Lower lobe of right lung (tissue), 2 donors: ENCODE data around the gene MYH15. TPM values are rescaled to one million over a fixed set of nuclear protein-coding genes. Genes with fewer than 3 reads are reported as not detected.

Experiments used
- ATAC-seq, 2 donors: fragments of 200-7000 bp; cut with Tn5 transposase; one replicate each; pipeline ENCODE4 v1.9.1; 2020 to 2022; ENCODE audit warnings: mild to moderate bottlenecking in 2 of 2, moderate library complexity in 2 of 2
- DNase-seq: peaks from one replicate; pipeline ENCODE4 v3.0.0-alpha.2; 2020
- H3K27ac ChIP-seq: fragments of 200-600 bp; one replicate; pipeline ENCODE4 v1.8.0; 2022
- H3K27me3 ChIP-seq: fragments of 200-600 bp; one replicate; pipeline ENCODE4 v1.8.0; 2022; ENCODE audit warnings: low read depth
- H3K36me3 ChIP-seq: fragments of 200-600 bp; one replicate; pipeline ENCODE4 v1.8.0; 2022; ENCODE audit warnings: mild to moderate bottlenecking
- H3K4me1 ChIP-seq: fragments of 200-600 bp; one replicate; pipeline ENCODE4 v1.8.0; 2022
- H3K4me3 ChIP-seq: fragments of 200-600 bp; one replicate; pipeline ENCODE4 v1.8.0; 2022; ENCODE audit warnings: mild to moderate bottlenecking
- H3K9me3 ChIP-seq: fragments of 200-600 bp; one replicate; pipeline ENCODE4 v1.8.0; 2022
- CTCF ChIP-seq: fragments of 200-600 bp; IDR thresholded peaks from one replicate; pipeline ENCODE4 v1.8.0; 2022; ENCODE audit warnings: antibody characterized with exemption, mild to moderate bottlenecking
- intact Hi-C: fragments of 100-400 bp; cut with DNase I; formaldehyde crosslinking; loops from one replicate; pipeline ENCODE4 v1.11.0; 2022
- total RNA-seq: library from RNA; stranded (reverse); fragmentation: NEBNext Ultra II Directional; extraction: Animal tissue kit (Norgen Biotek cat#: 25700); gene quantifications from one replicate; pipeline ENCODE4 v1.2.1, GENCODE V29; 2021
- donor health status: DM: no; HTN: yes; CAD: no; lungs with severe emphysema.

Gene MYH15
- total RNA-seq, 1 donor from 2014 or later = 1.0 TPM

GRCh38 chr3:108501535-108501934 lies 8.9 kb downstream of the MYH15 start:
- intact Hi-C loops = no loop called here
- no peak for ATAC-seq
- no peak for TF ChIP-seq CTCF

GRCh38 chr3:108500728-108501127 lies 9.7 kb downstream of the MYH15 start:
- H3K27ac ChIP-seq = no peak overlapping the region
- intact Hi-C loops = no loop called here
- H3K4me1 ChIP-seq = no peaks in the 10 kb centered on the region
- no peaks in the 10 kb centered on the region for H3K27me3 ChIP-seq
- ATAC-seq (no peak), DNase-seq (no peak)
- H3K4me3 ChIP-seq = no peak overlapping the region
- no peak for TF ChIP-seq CTCF
- no peaks in the 10 kb centered on the region for H3K36me3 ChIP-seq
- H3K9me3 ChIP-seq = no peaks in the 10 kb centered on the region

More at GRCh38 chr3:108501535-108501934, 8.9 kb downstream of the MYH15 start:
- no peak overlapping the region for H3K27ac ChIP-seq
- H3K9me3 ChIP-seq = no peaks in the 10 kb centered on the region
- H3K36me3 ChIP-seq = no peaks in the 10 kb centered on the region
- no peak overlapping the region for H3K4me3 ChIP-seq
- DNase-seq = no peak
- H3K27me3 ChIP-seq = no peaks in the 10 kb centered on the region
- H3K4me1 ChIP-seq = no peaks in the 10 kb centered on the region

- H3K9me3 ChIP-seq = no peaks in the 10 kb centered on the region
- no peaks in the 10 kb centered on the region for H3K27me3 ChIP-seq
- no peak for ATAC-seq
- TF ChIP-seq CTCF = no peak
- H3K36me3 ChIP-seq = no peaks in the 10 kb centered on the region
- H3K4me3 ChIP-seq = no peak overlapping the region
- intact Hi-C loops = no loop called here
- H3K4me1 ChIP-seq = no peaks in the 10 kb centered on the region
- no peak for DNase-seq
- H3K27ac ChIP-seq = no peak overlapping the region
Observed at GRCh38 chr3:108497271-108497670, 13.1 kb downstream of the MYH15 start.

GRCh38 chr3:108495717-108496116 lies 14.7 kb downstream of the MYH15 start:
- Histone ChIP-seq H3K36me3 (no peaks in the 10 kb centered on the region), H3K27me3 (no peaks in the 10 kb centered on the region), H3K4me1 (no peaks in the 10 kb centered on the region), H3K4me3 (no peak overlapping the region), H3K9me3 (no peaks in the 10 kb centered on the region), H3K27ac (no peak overlapping the region)
- intact Hi-C loops = no loop called here
- ATAC-seq (no peak), DNase-seq (no peak)
- no peak for TF ChIP-seq CTCF

- Histone ChIP-seq H3K4me1 (no peaks in the 10 kb centered on the region), H3K9me3 (no peaks in the 10 kb centered on the region), H3K4me3 (no peak overlapping the region), H3K27me3 (no peaks in the 10 kb centered on the region), H3K36me3 (no peaks in the 10 kb centered on the region), H3K27ac (no peak overlapping the region)
- no peak for TF ChIP-seq CTCF
- DNase-seq (no peak), ATAC-seq (no peak)
- intact Hi-C loops = no loop called here
Observed at GRCh38 chr3:108494906-108495531, 15.4 kb downstream of the MYH15 start.

GRCh38 chr3:108493862-108494261 lies 16.5 kb downstream of the MYH15 start:
- H3K4me3 ChIP-seq = no peak overlapping the region
- no peaks in the 10 kb centered on the region for H3K36me3 ChIP-seq
- no peaks in the 10 kb centered on the region for H3K9me3 ChIP-seq
- no peak overlapping the region for H3K27ac ChIP-seq
- H3K27me3 ChIP-seq = no peaks in the 10 kb centered on the region
- no peak for DNase-seq
- TF ChIP-seq CTCF = peak; percentile 26
- no peaks in the 10 kb centered on the region for H3K4me1 ChIP-seq
- intact Hi-C loops = no loop called here
- ATAC-seq = peak in 1 of 2 donors; percentile 49
